Measurements from ENCODE around the gene SYT11.

DNA sequence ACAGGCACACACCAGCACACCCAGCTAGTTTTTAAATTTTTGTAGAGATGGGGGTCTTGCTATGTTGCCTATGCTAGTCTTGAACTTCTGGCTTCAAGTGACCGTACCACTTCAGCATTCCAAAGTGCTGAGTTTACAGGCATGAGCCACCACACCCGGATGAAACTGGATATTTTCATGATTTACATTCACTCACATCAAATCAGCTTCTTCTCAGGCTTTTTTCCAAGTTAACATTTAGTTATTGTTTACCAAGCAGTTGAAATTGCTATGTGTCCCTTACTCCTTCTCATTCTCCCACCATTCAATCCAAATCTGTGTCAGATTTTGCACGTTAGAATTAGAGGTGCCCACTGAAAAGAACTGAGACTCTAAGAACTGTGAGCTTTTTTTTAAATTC, 33.4 kb downstream of the SYT11 start:
- TF ChIP-seq POLR2A (IDR thresholded peaks at IDR 0.05), result no peak
- TF ChIP-seq, protein P1, sequence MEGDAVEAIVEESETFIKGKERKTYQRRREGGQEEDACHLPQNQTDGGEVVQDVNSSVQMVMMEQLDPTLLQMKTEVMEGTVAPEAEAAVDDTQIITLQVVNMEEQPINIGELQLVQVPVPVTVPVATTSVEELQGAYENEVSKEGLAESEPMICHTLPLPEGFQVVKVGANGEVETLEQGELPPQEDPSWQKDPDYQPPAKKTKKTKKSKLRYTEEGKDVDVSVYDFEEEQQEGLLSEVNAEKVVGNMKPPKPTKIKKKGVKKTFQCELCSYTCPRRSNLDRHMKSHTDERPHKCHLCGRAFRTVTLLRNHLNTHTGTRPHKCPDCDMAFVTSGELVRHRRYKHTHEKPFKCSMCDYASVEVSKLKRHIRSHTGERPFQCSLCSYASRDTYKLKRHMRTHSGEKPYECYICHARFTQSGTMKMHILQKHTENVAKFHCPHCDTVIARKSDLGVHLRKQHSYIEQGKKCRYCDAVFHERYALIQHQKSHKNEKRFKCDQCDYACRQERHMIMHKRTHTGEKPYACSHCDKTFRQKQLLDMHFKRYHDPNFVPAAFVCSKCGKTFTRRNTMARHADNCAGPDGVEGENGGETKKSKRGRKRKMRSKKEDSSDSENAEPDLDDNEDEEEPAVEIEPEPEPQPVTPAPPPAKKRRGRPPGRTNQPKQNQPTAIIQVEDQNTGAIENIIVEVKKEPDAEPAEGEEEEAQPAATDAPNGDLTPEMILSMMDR (IDR thresholded peaks at IDR 0.05), result no peak

Data from thyroid gland (tissue), 4 donors.